ELR (cell line): ENCODE results near the gene DDX3Y.

Source experiments
- DNase-seq: peaks from one replicate; pipeline ENCODE4 v3.0.0-alpha.2; 2015; ENCODE audit warnings: low read depth

The DDX3Y gene

GRCh38 chrY:12904618-12905516, at the start of gene DDX3Y:
Gene DDX3Y, plus strand, starts transcription at chrY:12904868. Its CDS starts 69 bp downstream, at chrY:12904937.
- peak; percentile 88 for DNase-seq

GRCh38 chrY:12855791-12856275, 48.8 kb upstream of the DDX3Y start:
- DNase-seq: peak; percentile 4

- no peak for DNase-seq
Measured at GRCh38 chrY:12867960-12868359, 36.7 kb upstream of the DDX3Y start.

DNA sequence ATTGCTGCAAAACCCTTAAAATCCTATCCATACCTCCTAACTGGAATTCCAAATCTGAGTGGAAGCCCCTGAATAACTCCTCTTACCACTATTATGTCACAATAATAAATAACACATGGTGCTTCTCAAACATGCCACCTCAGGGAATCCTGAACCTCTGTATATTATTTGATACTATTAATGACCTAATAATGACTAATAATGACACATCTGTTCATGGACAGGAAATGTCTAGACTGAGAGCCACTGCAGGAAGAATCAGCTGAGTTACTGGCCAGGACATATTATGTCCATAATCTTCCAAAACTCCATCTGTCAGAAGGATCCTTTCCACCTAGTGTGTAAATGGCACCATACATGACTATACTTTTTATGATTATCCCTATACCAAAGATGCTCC, 7.7 kb upstream of the DDX3Y start:
- DNase-seq: no peak

DNA sequence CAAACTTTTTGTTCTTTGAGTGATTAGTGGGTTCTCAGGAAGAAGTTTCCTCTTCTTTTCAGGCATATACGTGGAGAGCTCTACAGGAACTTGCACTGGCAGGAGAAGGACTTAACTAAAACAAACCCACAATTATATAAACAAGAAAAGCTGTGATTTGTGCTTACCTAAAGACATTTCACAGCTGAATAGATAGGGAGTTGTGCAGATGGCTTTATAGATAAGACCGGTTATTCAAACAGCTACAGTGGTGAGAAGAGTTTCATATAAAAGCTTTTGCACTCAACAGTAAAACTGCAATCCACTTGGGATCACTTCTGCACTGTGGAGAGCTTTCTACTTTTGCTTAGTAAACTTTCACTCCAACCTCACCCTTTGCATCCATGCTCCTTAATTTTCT, 6.1 kb upstream of the DDX3Y start:
- no peak for DNase-seq

- DNase-seq: peak; percentile 75
Measured at GRCh38 chrY:12905517-12905872, 827 bp downstream of the DDX3Y start.

- peak; percentile 10 for DNase-seq
Measured at GRCh38 chrY:12905895-12906294, 1.2 kb downstream of the DDX3Y start.

DNA sequence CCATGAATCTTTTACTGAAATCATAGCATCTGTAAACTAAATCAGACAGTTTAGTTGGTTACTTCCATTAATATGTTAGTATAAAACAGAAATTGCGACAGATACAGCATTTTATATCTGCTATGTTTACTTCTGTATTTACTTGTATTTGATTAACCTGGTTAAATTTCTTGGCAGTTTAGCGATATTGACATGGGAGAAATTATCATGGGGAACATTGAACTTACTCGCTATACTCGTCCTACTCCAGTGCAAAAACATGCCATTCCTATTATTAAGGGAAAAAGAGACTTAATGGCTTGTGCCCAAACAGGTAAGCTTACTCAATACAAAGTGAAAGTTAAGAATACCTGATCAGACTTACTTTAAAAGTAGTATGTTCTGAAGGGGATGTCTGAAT, 8.9 kb downstream of the DDX3Y start:
- no peak for DNase-seq

DNA sequence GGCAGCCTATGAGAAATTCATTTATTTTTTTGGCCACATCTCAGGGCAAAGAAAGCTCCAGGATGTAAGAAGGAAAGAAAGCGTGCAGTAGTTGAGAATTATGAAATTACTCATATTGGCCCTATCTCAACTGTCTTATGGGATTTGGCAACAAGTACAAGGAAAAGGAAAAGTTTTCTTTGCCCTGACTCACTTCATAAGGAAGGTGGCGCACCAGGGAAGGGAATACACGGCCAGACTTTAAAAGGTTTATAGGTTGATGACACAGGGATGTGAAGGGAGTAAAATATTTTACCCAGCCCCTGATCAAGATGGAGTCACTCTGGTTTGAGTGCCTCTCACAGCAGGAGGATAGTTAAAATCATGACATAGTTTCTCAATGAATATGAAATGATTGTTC, 23.4 kb downstream of the DDX3Y start:
- DNase-seq: peak; percentile 17

- DNase-seq: no peak
Measured at GRCh38 chrY:12941725-12942687, 37.3 kb downstream of the DDX3Y start.
